OCI-LY1 (cell line): ENCODE results near the gene GOLIM4.

Experiments used
- H2AFZ ChIP-seq: fragments of 200-600 bp; sonication (generic), shearing (Covaris generic); 2 replicates; pipeline ENCODE4 v1.6.0; 2014; ENCODE audit warnings: antibody characterized with exemption, mild to moderate bottlenecking, low read length
- H3F3A ChIP-seq: fragments of 200-600 bp; sonication (generic), shearing (Covaris generic); 2 replicates; pipeline ENCODE4 v1.6.0; 2014; ENCODE audit warnings: mild to moderate bottlenecking, antibody characterized with exemption, low read length, moderate library complexity; ENCODE audit not compliant: insufficient read depth
- H3K27ac ChIP-seq: fragments of 200-600 bp; sonication (generic); 2 replicates; pipeline ENCODE4 v1.5.1; 2014; ENCODE audit warnings: low read length, mixed run types, mild to moderate bottlenecking, low read depth; ENCODE audit not compliant: poor library complexity, severe bottlenecking
- H3K27me3 ChIP-seq: fragments of 200-600 bp; sonication (generic); 2 replicates; pipeline ENCODE4 v1.6.0; 2014; ENCODE audit warnings: antibody characterized with exemption, mild to moderate bottlenecking, low read length, moderate library complexity; ENCODE audit not compliant: insufficient read depth
- H3K36me3 ChIP-seq: fragments of 200-600 bp; sonication (generic); 2 replicates; pipeline ENCODE4 v1.6.1; 2014; ENCODE audit warnings: mild to moderate bottlenecking, antibody characterized with exemption, low read length, moderate library complexity, mixed read lengths; ENCODE audit not compliant: insufficient read depth
- H3K4me1 ChIP-seq: fragments of 200-600 bp; sonication (generic); 2 replicates; pipeline ENCODE4 v1.5.1; 2014; ENCODE audit warnings: mild to moderate bottlenecking, low read length, moderate library complexity; ENCODE audit not compliant: insufficient read depth, severe bottlenecking
- H3K4me2 ChIP-seq: fragments of 200-600 bp; sonication (generic), shearing (Covaris generic); 2 replicates; pipeline ENCODE4 v1.6.1; 2014; ENCODE audit warnings: low read length
- H3K4me3 ChIP-seq: fragments of 200-600 bp; sonication (generic); 2 replicates; pipeline ENCODE4 v1.5.1; 2014; ENCODE audit warnings: low read length, low read depth, mild to moderate bottlenecking, mixed read lengths; ENCODE audit not compliant: poor library complexity, severe bottlenecking
- H3K79me2 ChIP-seq: fragments of 200-600 bp; shearing (Covaris generic); 2 replicates; pipeline ENCODE4 v1.6.1; 2016; ENCODE audit warnings: mixed run types, low read length, mixed read lengths; ENCODE audit not compliant: insufficient read depth
- H3K9ac ChIP-seq: fragments of 200-600 bp; sonication (generic), shearing (Covaris generic); 2 replicates; pipeline ENCODE4 v1.6.1; 2014; ENCODE audit warnings: mild to moderate bottlenecking, low read length, mixed read lengths
- H3K9me2 ChIP-seq: fragments of 200-600 bp; sonication (generic), shearing (Covaris generic); 2 replicates; pipeline ENCODE4 v1.6.1; 2014; ENCODE audit warnings: low read depth, mild to moderate bottlenecking, low read length, mixed read lengths
- H3K9me3 ChIP-seq: fragments of 200-600 bp; shearing (Covaris generic); 2 replicates; pipeline ENCODE4 v1.6.1; 2014; ENCODE audit warnings: low read length, mixed read lengths
- H4K20me1 ChIP-seq: fragments of 200-600 bp; sonication (generic), shearing (Covaris generic); 2 replicates; pipeline ENCODE4 v1.6.0; 2016; ENCODE audit warnings: mild to moderate bottlenecking, low read length; ENCODE audit not compliant: insufficient read depth
- EZH2 ChIP-seq: fragments of 200-600 bp; sonication (generic), shearing (Covaris generic); IDR thresholded peaks from 2 replicates; pipeline ENCODE4 v1.8.0; 2017; ENCODE audit warnings: borderline replicate concordance, mixed run types, mild to moderate bottlenecking, antibody characterized with exemption, low read length, moderate library complexity, mixed read lengths
- TF ChIP-seq, protein P1 (sequence below): fragments of 200-600 bp; sonication (generic), shearing (Covaris generic); IDR thresholded peaks from 2 replicates; pipeline ENCODE4 v1.5.1; 2017; ENCODE audit warnings: mild to moderate bottlenecking, antibody characterized with exemption, low read length, moderate library complexity, mixed read lengths

The GOLIM4 gene

DNA sequence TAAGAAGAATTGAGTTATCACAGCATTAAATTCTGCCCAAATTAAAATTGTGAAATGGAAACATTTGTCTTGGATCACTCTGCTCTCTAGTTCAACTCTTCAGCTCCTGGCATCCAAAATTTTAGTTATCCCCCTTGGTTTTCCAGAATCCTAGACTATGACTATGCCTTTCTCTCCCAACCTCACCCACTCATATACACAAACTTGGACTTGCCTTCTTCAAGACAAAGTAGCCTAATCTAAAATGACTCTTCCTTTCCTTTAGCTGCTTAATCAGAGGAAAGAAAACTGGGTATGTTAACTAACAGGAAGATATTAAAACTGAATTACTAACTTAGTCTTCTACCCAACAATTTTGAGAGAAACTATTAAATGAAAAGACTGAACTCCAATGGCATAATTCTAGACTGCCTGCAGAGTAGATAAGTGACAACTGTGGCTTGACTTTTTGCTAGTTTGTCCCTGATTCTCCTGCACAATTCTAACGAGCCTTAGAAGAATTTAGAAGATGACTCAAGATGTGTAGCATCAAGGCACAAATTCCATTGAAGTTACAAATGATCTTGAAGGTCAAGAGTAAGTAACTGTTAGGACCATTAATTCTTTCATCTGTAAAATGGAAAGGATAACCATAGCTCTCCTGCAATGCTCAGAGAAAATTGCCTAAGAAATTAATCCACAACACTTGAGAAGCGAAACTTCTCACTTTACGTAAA is 5.2 kb upstream of the GOLIM4 start:
- Histone ChIP-seq H3K27ac (no peak overlapping the region), H3K4me2 (no peak overlapping the region)

DNA sequence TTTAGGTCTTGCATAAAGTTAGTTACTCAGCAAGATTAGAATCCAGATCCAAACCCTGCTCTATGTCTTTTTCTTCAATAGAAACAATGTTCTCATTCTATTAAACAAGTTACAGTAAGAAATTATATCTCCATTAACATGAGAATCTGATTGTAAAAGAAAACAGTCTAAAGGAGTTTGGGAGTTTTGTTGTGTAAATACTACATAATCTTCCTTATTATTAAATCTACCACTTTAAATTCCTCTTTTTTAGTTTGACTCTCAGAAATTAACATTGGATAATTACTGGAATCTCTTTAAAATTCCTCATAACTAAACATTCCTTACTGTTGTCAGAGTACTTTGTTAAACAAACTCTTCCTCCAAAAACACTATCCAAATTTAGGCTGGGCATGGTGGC is 1.7 kb upstream of the GOLIM4 start:
- Histone ChIP-seq H3K9me3 (no peaks in the 10 kb centered on the region), H4K20me1 (no peaks in the 10 kb centered on the region), H3K9ac (no peak overlapping the region), H3K4me3 (no peak overlapping the region), H3K27ac (no peak overlapping the region), H3K79me2 (peaks cover 20% of the 10 kb centered on the region), H3K36me3 (no peaks in the 10 kb centered on the region), H2AFZ (0 out of 2 replicates have a peak overlapping the region, but pooled peaks have one; percentile 1), H3F3A (no peaks in the 10 kb centered on the region), H3K4me1 (peaks cover 29% of the 10 kb centered on the region), H3K9me2 (no peaks in the 10 kb centered on the region), H3K27me3 (no peaks in the 10 kb centered on the region), H3K4me2 (no peak overlapping the region)
- TF ChIP-seq EZH2, result no peak
- TF ChIP-seq, protein P1, sequence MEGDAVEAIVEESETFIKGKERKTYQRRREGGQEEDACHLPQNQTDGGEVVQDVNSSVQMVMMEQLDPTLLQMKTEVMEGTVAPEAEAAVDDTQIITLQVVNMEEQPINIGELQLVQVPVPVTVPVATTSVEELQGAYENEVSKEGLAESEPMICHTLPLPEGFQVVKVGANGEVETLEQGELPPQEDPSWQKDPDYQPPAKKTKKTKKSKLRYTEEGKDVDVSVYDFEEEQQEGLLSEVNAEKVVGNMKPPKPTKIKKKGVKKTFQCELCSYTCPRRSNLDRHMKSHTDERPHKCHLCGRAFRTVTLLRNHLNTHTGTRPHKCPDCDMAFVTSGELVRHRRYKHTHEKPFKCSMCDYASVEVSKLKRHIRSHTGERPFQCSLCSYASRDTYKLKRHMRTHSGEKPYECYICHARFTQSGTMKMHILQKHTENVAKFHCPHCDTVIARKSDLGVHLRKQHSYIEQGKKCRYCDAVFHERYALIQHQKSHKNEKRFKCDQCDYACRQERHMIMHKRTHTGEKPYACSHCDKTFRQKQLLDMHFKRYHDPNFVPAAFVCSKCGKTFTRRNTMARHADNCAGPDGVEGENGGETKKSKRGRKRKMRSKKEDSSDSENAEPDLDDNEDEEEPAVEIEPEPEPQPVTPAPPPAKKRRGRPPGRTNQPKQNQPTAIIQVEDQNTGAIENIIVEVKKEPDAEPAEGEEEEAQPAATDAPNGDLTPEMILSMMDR, result no peak

More for the DNA sequence above, 5.2 kb upstream of the GOLIM4 start:
- Histone ChIP-seq H3K79me2 (no peaks in the 10 kb centered on the region), H3K9ac (no peak overlapping the region), H3K9me2 (no peaks in the 10 kb centered on the region), H3F3A (no peaks in the 10 kb centered on the region), H3K27me3 (no peaks in the 10 kb centered on the region), H2AFZ (no peak overlapping the region), H3K4me1 (peaks cover 8% of the 10 kb centered on the region), H3K9me3 (no peaks in the 10 kb centered on the region), H3K36me3 (no peaks in the 10 kb centered on the region), H4K20me1 (no peaks in the 10 kb centered on the region), H3K4me3 (no peak overlapping the region)
- TF ChIP-seq, protein P1, result no peak

DNA sequence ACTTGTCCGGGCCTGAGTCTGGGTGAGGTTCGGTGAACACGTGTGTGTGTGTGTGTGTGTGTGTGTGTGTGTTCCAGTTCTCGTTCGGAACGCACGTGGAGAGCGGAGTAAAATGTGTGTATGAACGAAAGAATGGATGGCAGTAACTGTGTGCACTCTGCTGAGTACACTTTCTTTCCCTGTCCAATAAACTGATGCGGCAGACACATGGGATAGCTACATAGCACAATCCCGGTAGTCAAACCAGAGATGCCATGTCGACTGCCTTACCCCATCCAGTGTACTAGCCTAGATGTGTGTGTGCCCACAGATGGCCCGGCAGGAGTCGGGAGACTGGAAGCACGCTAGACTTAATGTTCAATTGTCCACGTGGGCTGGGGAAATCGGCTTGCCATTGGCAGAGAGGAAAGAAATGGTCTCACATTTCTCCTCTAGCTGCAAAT is 507 bp upstream of the GOLIM4 start:
- peak overlapping the region; percentile 74 for H3K9ac ChIP-seq

More for the DNA sequence above, 507 bp upstream of the GOLIM4 start:
- Histone ChIP-seq H3K4me2 (peak overlapping the region; percentile 69), H3F3A (peaks cover 4% of the 10 kb centered on the region; the same call in 1 of the 2 replicates), H3K27me3 (no peaks in the 10 kb centered on the region), H3K36me3 (no peaks in the 10 kb centered on the region), H4K20me1 (no peaks in the 10 kb centered on the region), H2AFZ (peak overlapping the region; percentile 1; the same call in 1 of the 2 replicates), H3K79me2 (peaks cover 32% of the 10 kb centered on the region), H3K4me3 (peak overlapping the region; percentile 72), H3K4me1 (peaks cover 40% of the 10 kb centered on the region), H3K27ac (peak overlapping the region; percentile 49), H3K9me3 (no peaks in the 10 kb centered on the region), H3K9me2 (no peaks in the 10 kb centered on the region)
- TF ChIP-seq, protein P1, result no peak
- no peak for TF ChIP-seq EZH2
